ENCODE data around the gene RNF223. TPM values are rescaled to one million over a fixed set of nuclear protein-coding genes. Genes with fewer than 3 reads are reported as not detected.
A peak's percentile ranks its signal among the peaks of the same experiment; 100 is the strongest.
"Not testable (repeated sequence)": the region's sequence is repeated elsewhere in the genome, so short reads cannot be mapped to it uniquely, and the experiment has no call there.

RNF223 gene
- total RNA-seq, 1 experiment from 2014 or later = not detected

DNA sequence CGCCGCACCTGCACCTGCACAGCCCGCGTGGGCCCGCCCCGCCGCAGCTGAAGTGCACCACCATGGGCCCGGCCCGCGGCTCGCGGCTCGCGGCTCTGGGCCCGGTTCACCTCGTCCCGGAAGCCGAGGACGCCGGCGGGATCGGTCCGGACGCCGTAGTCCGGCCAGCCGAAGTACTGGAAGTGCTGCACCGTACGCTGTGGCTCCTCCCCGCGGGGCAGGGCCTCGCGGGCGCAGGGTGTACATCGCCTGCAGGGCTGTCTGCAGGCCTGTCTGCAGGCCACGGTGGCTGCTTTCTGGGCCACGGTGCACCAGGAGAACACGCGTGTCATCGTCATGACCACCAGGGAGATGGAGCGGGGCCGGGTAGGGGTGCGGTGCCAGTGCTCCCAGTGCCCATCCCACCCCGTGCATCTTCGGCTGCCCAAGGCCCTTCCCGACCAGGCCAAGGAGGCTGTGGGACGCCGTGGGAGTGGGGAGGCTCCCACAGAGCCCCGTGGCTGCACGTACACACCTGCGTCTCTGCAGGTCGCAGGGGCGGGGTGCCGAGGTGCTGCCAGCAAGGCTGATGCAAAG is 6.7 kb downstream of the RNF223 start:
- no peak overlapping the region for H3K27ac ChIP-seq (ENCODE audit: low read length)
- no peak overlapping the region for H2AFZ ChIP-seq (ENCODE audit: low read length)
- DNase-seq = no peak
- peaks cover 5% of the 10 kb centered on the region for H3K4me1 ChIP-seq (ENCODE audit: low read length)
- H3K4me3 ChIP-seq (ENCODE audit: low read length) = no peak overlapping the region
- no peaks in the 10 kb centered on the region for H3K79me2 ChIP-seq (ENCODE audit: low read length)
- H3K9me2 ChIP-seq (replicated peaks; ENCODE audit: insufficient read depth, low read length) = no peaks in the 10 kb centered on the region
- no peaks in the 10 kb centered on the region for H3K27me3 ChIP-seq (ENCODE audit: low read length)
- H3K4me2 ChIP-seq (ENCODE audit: low read depth, low read length, poor library complexity, severe bottlenecking) = no peak overlapping the region
- H3K9ac ChIP-seq (ENCODE audit: low read length) = no peak overlapping the region
- H3K9me3 ChIP-seq (ENCODE audit: low read length) = no peaks in the 10 kb centered on the region
- H3K36me3 ChIP-seq (ENCODE audit: insufficient read depth, low read length) = no peaks in the 10 kb centered on the region
- H4K20me1 ChIP-seq (ENCODE audit: insufficient read depth, low read depth, low read length) = 0 out of 2 replicates have a peak, but pooled peaks cover 6% of the 10 kb centered on the region

DNA sequence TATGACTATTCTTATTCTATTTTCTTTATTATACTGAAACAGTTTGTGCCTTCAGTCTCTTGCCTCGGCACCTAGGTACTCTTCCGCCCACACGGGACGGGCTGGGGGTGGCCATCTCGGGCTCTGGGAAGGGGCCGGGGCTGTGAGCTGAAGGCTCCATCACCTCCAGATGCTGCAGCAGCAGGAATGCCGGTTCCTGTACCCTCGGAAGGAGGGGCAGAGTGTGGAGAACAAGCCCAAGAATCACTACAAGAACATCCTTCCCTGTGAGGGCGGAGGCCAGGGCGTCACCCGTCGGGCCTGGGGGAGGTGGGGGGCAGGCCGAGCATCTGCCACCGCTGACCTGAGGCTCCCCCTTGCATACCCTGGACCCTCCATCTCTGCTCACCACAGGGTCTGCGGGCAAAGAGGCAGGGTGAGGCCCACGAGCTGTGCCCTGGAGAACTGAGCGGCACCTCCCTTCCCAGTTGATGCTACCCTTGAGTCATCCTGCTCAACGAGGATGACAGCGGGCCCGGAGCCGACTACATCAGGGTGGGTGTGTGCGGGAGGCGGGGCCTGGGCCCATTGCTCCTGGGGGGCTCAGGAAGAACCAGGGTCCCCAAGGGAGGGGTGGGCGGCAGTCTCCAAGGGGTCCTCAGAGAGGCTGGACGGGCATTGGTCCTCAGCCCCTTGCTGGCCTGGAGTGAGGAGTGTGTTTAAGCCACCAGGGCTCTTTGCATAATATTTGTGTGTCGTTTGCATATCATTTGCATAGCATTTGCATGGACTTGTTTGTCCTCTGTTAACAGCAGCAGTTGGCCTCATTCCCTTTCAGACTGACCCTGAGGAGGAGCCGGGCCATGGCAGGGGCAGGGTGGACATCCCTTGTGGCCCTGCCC is 7.5 kb downstream of the RNF223 start:
- Histone ChIP-seq H3K27ac (ENCODE audit: low read length) (no peak overlapping the region), H3K4me3 (ENCODE audit: low read length) (no peak overlapping the region), H3K36me3 (ENCODE audit: insufficient read depth, low read length) (no peaks in the 10 kb centered on the region), H4K20me1 (ENCODE audit: insufficient read depth, low read depth, low read length) (peaks cover 6% of the 10 kb centered on the region; the same call in 1 of the 2 replicates), H3K27me3 (ENCODE audit: low read length) (no peaks in the 10 kb centered on the region), H3K4me2 (ENCODE audit: low read depth, low read length, poor library complexity, severe bottlenecking) (no peak overlapping the region), H2AFZ (ENCODE audit: low read length) (no peak overlapping the region), H3K9me2 (replicated peaks; ENCODE audit: insufficient read depth, low read length) (no peaks in the 10 kb centered on the region), H3K9me3 (ENCODE audit: low read length) (no peaks in the 10 kb centered on the region), H3K4me1 (ENCODE audit: low read length) (peaks cover 5% of the 10 kb centered on the region), H3K79me2 (ENCODE audit: low read length) (no peaks in the 10 kb centered on the region), H3K9ac (ENCODE audit: low read length) (no peak overlapping the region)
- DNase-seq = no peak

DNA sequence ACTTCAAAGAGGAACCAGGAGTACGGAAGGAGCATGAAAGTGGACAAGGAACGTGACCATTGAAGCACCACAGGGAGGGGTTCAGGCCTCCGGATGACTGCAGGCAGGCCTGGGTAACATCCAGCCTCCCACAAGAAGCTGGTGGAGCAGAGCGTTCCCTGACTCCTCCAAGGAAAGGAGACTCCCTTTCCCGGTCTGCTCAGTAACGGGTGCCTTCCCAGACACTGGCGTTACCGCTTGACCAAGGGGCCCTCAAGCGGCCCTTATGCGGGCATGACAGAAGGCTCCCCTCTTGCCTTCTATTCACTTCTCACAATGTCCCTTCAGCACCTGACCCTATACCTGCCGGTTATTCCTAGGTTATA is 8.2 kb downstream of the RNF223 start:
- H3K9ac ChIP-seq (ENCODE audit: low read length); H3K36me3 ChIP-seq (ENCODE audit: insufficient read depth, low read length); H3K27me3 ChIP-seq (ENCODE audit: low read length); H4K20me1 ChIP-seq (ENCODE audit: insufficient read depth, low read depth, low read length); H3K4me3 ChIP-seq (ENCODE audit: low read length); H3K9me3 ChIP-seq (ENCODE audit: low read length); H3K9me2 ChIP-seq (replicated peaks; ENCODE audit: insufficient read depth, low read length); DNase-seq; H3K4me2 ChIP-seq (ENCODE audit: low read depth, low read length, poor library complexity, severe bottlenecking); H3K4me1 ChIP-seq (ENCODE audit: low read length); H3K79me2 ChIP-seq (ENCODE audit: low read length); H2AFZ ChIP-seq (ENCODE audit: low read length); H3K27ac ChIP-seq (ENCODE audit: low read length): not testable (repeated sequence)

DNA sequence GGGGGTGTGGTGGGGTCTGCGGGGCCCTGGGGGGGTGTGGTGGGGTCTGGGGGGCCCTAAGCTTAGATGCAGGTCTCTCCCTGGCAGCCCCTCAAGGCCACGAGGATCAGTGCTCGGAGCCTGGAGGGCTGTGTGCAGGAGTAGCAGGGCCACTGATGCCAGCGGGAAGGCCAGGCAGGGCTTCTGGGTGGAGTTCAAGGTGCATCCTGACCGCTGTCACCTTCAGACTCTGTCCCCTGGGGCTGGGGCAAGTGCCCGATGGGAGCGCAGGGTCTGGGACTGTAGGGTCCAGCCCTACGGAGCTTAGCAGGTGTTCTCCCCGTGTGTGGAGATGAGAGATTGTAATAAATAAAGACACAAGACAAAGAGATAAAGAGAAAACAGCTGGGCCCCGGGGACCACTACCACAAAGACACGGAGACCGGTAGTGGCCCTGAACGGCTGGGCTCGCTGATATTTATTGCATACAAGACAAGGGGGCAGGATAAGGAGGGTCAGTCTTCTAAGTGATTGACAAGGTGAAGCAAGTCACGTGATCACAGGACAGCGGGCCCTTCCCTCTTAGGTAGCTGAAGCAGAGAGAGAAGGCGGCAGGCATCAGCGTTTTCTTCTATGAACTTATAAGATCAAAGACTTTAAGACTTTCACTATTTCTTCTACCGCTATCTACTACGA is 8.7 kb downstream of the RNF223 start:
- no peak overlapping the region for H3K4me3 ChIP-seq (ENCODE audit: low read length)
- H3K9me3 ChIP-seq (ENCODE audit: low read length) = no peaks in the 10 kb centered on the region
- no peak overlapping the region for H2AFZ ChIP-seq (ENCODE audit: low read length)
- H3K9ac ChIP-seq (ENCODE audit: low read length) = no peak overlapping the region
- H3K4me1 ChIP-seq (ENCODE audit: low read length) = peaks cover 5% of the 10 kb centered on the region
- H3K27ac ChIP-seq (ENCODE audit: low read length) = no peak overlapping the region
- H3K27me3 ChIP-seq (ENCODE audit: low read length) = no peaks in the 10 kb centered on the region
- no peak for DNase-seq
- no peaks in the 10 kb centered on the region for H3K36me3 ChIP-seq (ENCODE audit: insufficient read depth, low read length)
- no peak overlapping the region for H3K4me2 ChIP-seq (ENCODE audit: low read depth, low read length, poor library complexity, severe bottlenecking)
- H4K20me1 ChIP-seq (ENCODE audit: insufficient read depth, low read depth, low read length) = peaks cover 6% of the 10 kb centered on the region; the same call in 1 of the 2 replicates
- H3K9me2 ChIP-seq (replicated peaks; ENCODE audit: insufficient read depth, low read length) = no peaks in the 10 kb centered on the region
- no peaks in the 10 kb centered on the region for H3K79me2 ChIP-seq (ENCODE audit: low read length)

DNA sequence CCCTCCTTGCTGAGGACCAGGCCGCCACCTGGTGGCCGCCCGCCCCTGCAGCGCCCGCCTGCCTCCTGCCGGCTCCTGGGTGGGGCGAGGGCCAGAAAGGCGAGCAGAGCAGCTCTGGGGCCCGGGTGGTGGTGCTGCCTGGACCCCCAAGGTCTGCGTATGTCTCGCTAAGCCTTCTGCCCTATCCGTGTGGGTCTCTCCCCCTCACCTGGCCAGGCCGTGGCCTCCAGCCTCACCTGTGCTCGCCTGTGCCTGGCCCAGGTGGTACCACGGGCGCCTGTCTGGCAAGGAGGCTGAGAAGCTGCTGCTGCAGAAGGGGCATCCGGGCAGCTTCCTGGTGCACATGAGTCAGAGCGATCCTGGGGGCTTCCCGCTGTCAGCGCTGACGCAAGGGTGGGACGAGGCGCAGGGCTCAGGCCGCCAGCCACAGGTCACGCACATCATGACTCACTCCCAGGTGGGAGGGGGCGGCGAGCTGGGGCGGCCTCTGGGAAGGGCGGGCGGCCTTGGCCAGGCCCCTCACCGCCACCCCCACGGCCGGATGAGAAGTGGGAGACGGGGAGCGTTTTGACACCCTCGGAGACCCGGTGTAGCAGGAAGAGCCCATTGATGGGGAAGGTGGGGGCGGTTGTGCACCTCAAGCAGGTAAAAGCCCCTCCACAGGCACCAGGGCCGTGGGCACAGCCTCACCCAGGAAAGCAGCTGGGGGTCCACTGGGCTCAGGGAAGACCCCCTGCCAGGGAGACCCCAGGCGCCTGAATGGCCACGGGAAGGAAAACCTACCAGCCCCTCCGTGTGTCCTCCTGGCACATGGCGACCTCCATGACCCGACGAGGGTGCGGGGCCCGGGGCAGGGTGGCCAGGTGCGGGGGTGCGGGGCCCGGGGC is 9.9 kb downstream of the RNF223 start:
- no peaks in the 10 kb centered on the region for H3K9me3 ChIP-seq (ENCODE audit: low read length)
- H3K4me2 ChIP-seq (ENCODE audit: low read depth, low read length, poor library complexity, severe bottlenecking) = peak overlapping the region; percentile 32
- no peaks in the 10 kb centered on the region for H3K79me2 ChIP-seq (ENCODE audit: low read length)
- H3K4me1 ChIP-seq (ENCODE audit: low read length) = peaks cover 8% of the 10 kb centered on the region
- H3K9ac ChIP-seq (ENCODE audit: low read length) = 0 out of 2 replicates have a peak overlapping the region, but pooled peaks have one; percentile 27
- no peak overlapping the region for H3K4me3 ChIP-seq (ENCODE audit: low read length)
- H3K9me2 ChIP-seq (replicated peaks; ENCODE audit: insufficient read depth, low read length) = no peaks in the 10 kb centered on the region
- no peak overlapping the region for H3K27ac ChIP-seq (ENCODE audit: low read length)
- H3K36me3 ChIP-seq (ENCODE audit: insufficient read depth, low read length) = no peaks in the 10 kb centered on the region
- peaks cover 6% of the 10 kb centered on the region; the same call in 1 of the 2 replicates for H4K20me1 ChIP-seq (ENCODE audit: insufficient read depth, low read depth, low read length)
- no peak overlapping the region for H2AFZ ChIP-seq (ENCODE audit: low read length)
- H3K27me3 ChIP-seq (ENCODE audit: low read length) = no peaks in the 10 kb centered on the region
- DNase-seq = peak; percentile 85

DNA sequence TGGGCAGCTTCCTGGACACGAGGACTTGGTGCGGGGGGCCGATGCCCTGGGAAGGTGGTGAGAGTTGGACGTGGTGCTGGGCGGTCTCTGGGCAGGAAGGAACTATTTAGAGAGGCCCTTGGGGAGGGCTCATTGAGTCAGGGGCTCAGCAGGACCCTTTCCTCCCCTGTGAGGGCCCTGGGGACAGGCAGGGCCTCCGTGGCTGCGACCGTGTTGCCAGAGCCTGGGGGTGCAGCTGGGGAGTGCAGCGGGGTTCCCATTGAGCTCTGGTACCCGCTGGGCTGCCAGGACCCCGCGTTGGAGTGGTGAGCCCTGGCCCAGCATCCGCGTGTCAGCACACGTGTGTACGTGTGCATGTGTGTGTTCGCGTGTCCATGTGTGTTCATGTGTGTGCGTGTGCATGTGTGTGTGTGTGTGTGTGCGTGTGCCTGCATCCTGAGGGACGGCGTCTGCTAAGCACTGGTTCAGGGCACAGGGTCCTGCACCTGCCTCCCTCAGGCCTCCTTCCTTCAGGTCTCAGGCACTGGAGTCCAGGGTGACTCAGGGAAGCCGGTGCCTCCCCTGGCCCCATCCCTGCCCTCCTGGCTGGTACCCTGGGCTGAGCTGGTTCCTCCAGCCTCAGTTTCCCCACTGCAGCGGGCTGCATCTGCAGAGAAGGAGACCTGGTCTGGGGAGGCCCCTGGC is 10.7 kb downstream of the RNF223 start:
- Histone ChIP-seq H3K27me3 (ENCODE audit: low read length) (no peaks in the 10 kb centered on the region), H4K20me1 (ENCODE audit: insufficient read depth, low read depth, low read length) (peaks cover 11% of the 10 kb centered on the region; the same call in 1 of the 2 replicates), H3K9me2 (replicated peaks; ENCODE audit: insufficient read depth, low read length) (no peaks in the 10 kb centered on the region), H3K4me3 (ENCODE audit: low read length) (no peak overlapping the region), H3K79me2 (ENCODE audit: low read length) (no peaks in the 10 kb centered on the region), H3K9me3 (ENCODE audit: low read length) (no peaks in the 10 kb centered on the region), H2AFZ (ENCODE audit: low read length) (no peak overlapping the region), H3K4me1 (ENCODE audit: low read length) (peaks cover 14% of the 10 kb centered on the region), H3K36me3 (ENCODE audit: insufficient read depth, low read length) (no peaks in the 10 kb centered on the region), H3K9ac (ENCODE audit: low read length) (no peak overlapping the region), H3K4me2 (ENCODE audit: low read depth, low read length, poor library complexity, severe bottlenecking) (no peak overlapping the region), H3K27ac (ENCODE audit: low read length) (no peak overlapping the region)
- DNase-seq = no peak

DNA sequence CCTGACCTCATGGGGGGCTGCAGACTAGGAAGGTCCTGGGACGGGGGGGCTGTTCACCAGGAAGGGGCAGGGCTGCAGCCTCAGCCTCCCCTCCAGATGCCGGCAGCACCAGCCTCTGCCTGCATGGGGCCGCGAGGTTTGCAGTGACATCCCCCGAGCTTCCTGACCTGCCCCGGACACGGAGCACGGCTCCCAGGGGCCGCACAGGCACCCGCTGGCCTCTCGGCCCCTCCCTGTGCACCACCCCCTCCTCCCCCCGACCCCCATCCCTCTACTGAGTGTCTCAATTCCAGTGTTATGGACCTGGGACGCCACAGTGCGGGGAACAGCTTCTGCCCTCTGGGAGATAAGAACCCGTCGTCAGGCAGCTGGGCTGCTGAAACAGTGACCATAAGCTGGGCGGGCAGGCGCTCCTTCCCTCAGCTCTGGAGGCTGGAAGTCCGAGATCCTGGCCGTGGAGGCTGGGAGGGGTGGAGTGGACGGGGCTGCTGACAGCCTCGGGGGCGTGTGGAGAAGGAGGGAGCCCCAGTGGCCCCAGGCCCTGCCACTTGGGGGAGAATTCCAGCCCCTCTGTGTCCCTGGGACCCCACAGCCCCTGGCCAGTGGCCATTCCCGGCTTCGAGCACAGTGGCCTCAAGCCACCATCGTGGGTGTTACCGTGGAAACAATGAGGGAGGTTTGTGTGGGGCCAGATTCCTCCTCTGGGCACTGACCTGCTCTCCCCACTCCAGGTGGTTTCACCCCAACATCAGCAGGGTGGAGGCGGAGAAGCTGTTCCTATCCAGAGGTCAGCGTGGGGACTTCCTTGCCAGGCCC is 11.6 kb downstream of the RNF223 start:
- Histone ChIP-seq H3K9me3 (ENCODE audit: low read length) (no peaks in the 10 kb centered on the region), H3K4me2 (ENCODE audit: low read depth, low read length, poor library complexity, severe bottlenecking) (no peak overlapping the region), H3K27ac (ENCODE audit: low read length) (no peak overlapping the region), H3K36me3 (ENCODE audit: insufficient read depth, low read length) (no peaks in the 10 kb centered on the region), H3K4me3 (ENCODE audit: low read length) (no peak overlapping the region), H3K9me2 (replicated peaks; ENCODE audit: insufficient read depth, low read length) (no peaks in the 10 kb centered on the region), H3K9ac (ENCODE audit: low read length) (no peak overlapping the region), H3K27me3 (ENCODE audit: low read length) (no peaks in the 10 kb centered on the region), H3K4me1 (ENCODE audit: low read length) (peaks cover 14% of the 10 kb centered on the region), H3K79me2 (ENCODE audit: low read length) (no peaks in the 10 kb centered on the region), H4K20me1 (ENCODE audit: insufficient read depth, low read depth, low read length) (peaks cover 11% of the 10 kb centered on the region; the same call in 1 of the 2 replicates), H2AFZ (ENCODE audit: low read length) (no peak overlapping the region)
- DNase-seq = no peak
